NCI-H2227 (cell line): Measurements from ENCODE around the gene IBA57.
A peak's percentile ranks its signal among the peaks of the same experiment; 100 is the strongest.

Experiments used
- DNase-seq: peaks from one replicate; lab custom pipeline; 2025; ENCODE audit not compliant: unreplicated experiment; lab: John Stamatoyannopoulos, UW

Gene IBA57

DNA sequence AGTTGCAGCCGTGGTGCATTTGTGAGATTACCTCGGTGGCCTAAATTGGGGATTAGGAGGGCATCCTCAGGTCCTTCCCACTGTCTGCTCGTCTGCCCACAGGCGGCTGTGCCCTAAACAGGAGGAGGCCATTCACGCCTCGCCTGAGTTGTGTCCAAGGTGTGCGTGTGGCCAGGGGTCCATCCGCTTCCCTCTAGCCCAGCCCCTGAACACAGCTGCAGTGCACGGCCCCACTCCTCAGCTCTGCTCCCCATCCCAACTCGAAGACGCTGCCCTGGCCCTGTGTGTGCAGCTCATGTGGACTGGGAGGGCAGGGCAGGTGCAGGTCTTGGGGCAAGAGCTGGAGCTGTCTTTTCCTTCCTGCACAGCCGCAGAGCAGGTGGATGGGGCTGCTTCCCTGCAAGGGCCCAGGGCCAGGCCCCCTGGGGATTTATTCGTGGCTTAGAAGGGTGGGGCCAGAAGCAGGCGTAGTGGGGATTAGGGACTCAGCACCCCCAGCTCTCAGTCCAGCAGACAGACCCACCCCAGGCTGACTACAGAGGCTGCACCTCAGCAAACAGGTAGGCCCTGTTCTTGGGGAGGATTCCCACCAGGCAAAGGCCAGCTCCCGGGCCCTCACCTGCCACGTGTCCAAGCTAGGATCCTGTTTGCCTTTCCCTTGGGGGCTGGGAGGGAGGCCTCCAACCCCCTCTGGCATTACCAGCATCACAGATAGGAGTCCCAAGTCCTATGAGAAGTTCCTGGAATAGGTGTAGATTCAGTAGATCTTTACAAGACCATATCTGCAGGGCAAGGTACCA is 21.2 kb upstream of the IBA57 start:
- DNase-seq, result no peak

DNA sequence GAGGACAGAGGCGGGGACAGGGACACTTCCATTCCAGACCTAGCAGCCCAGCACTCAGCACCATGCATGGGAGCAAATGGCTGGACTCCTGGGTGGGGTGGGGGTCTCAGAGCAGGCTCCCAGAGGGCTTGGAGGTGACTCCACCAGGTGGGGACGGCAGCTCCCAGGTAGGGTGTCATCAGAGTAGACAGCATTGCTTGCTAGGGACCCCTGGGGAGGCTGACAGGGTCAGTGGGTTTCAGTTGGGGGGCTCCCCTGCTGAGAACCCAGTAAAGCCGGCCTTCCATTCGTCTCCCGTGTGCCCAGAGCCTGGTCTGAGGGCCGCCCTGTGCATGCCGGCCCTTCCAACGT is 20.6 kb upstream of the IBA57 start:
- no peak for DNase-seq

DNA sequence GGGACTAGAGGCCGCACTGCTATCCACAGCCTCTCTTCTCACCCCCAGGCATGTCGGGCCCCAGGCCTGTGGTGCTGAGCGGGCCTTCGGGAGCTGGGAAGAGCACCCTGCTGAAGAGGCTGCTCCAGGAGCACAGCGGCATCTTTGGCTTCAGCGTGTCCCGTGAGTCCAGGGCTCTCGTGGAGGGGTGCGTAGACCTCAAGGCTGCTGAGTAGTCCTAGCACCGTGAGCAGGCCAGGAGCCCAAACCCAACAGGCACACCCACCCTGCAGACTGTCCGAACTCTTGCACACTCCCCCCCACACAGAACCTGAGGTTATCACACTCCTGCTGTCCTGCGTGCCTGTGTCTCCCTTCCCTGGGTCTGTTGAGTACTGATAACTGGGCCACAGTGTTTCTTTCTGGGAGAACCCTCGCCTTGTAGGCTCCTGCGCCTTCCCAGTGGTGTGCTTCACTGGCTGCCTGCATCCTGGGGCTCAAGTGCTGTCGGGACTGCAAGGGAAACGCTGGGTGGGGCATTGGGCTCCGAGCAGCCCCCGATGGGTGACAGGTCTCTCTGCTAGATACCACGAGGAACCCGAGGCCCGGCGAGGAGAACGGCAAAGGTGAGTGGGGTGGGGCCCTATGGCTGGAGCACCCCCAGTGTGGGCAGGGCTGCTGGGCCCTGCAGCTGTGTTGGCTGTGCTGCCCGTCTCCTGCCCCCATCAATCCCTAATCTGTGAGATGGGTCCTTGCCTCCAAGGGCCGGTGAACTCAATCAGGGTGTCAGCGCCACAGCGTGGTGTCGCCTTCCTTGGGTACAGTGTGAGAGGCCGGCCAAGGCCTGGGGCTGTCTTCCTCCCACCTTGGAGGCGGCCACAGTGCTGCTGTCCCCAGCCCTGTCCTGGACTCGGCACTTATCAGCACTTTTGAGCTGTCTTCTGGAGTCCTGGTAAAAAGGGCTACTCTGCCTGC is 19.9 kb upstream of the IBA57 start:
- DNase-seq, result no peak

DNA sequence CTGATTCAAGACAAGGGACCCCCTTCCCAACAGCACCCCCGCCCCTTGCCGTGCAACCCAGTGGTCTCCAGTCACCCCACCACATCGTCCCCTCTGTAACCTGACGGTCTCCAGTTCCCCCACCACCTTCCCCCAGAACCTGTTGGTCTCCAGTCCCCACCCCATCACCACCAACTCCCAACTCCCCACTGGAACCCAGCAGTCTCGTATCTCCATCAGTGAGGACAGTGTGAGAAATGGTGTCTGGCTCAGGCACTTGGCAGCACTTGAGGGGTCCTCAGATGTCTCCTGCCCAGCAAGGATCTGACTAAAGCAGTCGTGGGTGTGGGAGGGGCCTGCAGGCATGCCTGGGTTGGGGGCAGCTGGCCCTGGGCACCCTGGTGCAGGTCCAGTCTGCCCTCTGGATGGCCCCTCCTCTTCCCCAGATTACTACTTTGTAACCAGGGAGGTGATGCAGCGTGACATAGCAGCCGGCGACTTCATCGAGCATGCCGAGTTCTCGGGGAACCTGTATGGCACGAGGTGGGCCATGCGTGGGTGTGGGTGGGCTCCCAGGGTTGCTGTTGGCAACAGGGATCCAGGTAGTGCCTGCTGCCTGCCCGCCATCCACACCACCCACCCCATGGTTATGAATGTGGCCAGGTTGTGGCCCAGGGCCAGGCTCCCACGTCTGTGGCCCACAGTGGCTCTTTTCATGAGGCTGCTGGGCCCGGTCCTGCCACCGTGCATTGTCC is 19.0 kb upstream of the IBA57 start:
- DNase-seq, result no peak

DNA sequence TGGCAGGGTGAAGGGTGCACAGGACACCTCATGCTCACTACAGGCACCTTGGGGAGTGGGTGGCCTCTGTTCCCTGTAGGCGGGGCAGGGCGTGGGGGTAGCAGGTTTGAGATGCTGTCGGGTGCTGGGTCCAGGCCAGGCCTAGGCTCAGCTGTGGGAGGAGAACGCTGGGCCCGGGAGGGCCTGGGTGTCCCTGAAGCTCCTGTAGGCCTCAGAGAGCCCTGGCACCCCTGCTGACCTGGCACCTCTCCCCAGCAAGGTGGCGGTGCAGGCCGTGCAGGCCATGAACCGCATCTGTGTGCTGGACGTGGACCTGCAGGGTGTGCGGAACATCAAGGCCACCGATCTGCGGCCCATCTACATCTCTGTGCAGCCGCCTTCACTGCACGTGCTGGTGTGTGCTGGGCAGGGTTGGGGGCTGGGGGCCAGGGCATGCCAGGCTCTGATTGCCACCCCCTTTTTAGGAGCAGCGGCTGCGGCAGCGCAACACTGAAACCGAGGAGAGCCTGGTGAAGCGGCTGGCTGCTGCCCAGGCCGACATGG is 18.4 kb upstream of the IBA57 start:
- DNase-seq, result no peak

DNA sequence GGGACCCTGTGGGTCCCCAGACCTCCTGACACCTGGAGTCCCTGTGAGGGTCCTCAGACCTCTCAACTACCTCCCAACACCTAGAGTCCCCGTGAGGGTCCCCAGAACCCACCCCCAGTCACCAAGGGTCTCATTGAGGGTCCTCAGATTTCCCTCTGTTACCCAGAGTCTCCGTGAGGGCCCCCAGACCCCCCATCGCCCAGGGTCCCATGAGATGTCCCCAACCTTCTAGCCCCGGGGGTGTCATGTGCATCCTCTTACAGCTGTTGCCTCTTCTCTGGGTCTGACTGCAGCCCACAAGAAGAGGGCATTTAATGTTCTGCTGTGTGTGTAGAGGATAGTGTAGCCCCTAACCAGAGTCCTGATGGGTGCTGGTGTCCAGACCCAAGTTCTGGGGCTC is 17.8 kb upstream of the IBA57 start:
- no peak for DNase-seq

DNA sequence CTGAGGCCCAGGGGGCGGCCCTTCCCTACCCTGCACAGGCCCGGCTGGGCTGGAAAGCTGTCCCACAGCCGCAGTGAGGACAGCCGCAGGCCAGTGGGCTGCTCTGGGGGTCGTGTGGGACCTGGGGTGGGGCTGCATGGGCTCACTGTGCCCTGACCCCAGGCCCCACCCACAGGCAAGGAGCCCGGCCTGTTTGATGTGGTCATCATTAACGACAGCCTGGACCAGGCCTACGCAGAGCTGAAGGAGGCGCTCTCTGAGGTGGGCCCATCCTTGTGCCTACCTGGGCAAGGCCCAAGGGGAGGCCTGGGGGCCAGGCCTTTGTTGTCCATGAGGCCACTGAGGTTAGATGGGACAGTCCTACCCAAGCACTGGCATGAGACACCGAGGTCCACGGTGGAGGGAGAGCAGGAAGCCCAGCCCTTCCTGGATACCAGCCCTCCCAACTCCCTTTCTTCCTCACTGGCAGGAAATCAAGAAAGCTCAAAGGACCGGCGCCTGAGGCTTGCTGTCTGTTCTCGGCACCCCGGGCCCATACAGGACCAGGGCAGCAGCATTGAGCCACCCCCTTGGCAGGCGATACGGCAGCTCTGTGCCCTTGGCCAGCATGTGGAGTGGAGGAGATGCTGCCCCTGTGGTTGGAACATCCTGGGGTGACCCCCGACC is 17.3 kb upstream of the IBA57 start:
- no peak for DNase-seq

DNA sequence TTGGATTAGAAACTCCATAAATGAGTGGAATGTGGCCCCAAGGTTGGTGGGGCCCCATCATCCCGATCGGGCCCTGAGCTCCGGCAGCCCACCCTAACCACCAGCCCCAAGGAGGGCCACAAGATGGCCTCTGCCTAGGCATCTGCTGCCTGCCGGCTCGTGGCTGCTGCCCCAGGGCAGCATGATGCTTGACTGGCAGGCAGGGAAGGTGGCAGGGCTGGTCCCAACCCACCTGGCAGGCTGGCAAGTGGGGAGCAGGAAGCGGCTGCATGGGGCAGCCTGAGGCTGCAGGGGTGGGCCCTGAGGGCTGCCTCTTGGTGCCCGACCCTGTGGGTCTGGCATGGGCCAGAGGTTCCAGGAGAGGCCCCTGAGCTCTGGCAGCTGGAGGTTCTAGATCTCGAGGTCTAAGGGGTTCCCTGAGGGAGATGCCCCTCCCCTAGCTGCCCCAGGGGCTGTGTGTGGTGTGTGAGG is 16.6 kb upstream of the IBA57 start:
- no peak for DNase-seq

DNA sequence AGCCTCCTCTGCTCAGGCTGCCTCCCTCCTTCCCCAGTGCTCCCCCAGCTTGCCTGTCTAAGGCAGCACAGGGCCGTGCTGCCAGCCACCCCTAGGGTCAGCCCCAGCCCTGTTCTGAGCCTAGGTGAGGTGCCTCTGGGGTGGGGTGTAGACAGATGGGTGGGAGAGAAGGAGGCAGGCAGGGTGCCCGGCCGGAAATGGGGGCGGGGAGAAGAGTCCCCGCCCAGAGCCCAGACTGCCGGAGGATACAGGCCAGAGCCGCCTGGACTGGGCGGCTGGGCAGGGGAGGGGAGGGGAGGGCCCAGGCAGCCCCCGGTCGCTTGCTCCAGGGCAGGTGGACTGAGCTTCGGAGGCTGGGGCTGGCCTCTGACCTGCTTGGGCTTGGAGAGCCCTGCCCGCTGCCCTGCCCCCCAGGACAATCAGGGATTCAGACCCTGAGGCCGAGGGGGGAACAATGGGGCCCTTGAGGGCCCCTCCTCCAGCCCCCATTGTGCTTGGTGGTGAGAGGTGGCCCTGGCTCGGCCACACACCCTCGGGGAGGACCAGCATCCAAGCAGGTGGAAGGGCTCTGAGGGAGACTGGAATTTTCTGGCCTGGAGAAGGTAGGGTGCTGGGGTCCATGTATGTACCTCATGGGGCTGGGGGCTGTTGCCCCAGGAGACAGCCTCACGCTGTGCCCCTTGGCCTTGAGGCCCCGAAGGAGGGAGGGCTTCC is 16.0 kb upstream of the IBA57 start, which contains the start of gene GJC2:
Gene GJC2 (plus strand): TSS at position 525 of the 714 bp plus-strand sequence. CDS start 7,829 bp downstream, outside the sequence.
- DNase-seq, result peak; percentile 14

DNA sequence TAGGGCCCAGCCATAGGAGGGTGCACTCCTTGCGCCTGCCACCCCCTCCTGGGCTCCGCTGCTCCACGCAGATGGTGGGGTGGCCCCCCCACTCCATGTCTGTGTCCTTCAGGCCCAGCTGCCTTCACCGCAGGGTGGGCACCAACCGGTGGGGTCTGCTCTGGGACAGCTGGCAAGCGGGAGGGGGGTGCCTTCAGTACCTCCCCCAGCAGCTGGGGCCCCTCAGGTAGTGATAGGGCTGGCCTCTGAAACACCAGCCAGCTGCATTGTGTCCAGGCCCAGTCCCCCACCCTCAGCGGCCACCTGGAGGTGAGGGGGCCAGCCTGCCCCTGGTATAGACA is 15.5 kb upstream of the IBA57 start:
- DNase-seq, result no peak

DNA sequence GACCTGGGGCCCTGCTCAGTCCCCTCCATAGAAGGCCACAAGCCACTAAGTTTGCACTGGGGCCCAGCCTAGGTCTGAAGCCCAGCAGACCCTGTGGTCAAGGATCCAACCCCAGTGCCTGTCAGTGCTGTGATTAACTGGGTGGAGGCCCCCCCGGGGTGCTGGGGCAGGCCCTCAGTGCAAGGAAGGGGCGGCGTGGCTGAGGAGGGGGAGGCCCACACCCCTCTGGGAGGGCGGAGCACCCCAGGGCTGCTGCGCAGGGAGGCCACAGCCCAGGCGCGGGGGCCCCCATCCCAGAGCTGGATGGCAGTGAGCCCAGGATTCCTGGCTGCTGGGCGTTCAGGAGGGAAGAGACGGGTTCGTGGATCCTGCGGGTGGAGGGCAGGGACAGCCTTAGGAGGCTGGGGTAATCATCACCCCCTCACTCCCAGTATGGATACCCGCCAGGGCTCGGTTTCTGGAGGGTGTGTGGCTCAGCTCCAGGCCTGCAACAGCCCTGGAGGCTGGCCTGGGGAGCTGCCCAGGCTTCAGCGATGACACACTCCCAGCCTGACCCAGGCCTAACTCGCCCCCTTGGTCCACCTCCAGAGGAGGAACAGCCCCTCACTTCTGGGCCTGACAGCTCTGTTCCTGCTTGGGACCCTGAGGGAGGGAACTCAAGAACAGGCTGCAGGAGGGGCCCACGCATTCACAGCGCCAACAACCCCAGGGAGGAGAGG is 15.0 kb upstream of the IBA57 start:
- no peak for DNase-seq

DNA sequence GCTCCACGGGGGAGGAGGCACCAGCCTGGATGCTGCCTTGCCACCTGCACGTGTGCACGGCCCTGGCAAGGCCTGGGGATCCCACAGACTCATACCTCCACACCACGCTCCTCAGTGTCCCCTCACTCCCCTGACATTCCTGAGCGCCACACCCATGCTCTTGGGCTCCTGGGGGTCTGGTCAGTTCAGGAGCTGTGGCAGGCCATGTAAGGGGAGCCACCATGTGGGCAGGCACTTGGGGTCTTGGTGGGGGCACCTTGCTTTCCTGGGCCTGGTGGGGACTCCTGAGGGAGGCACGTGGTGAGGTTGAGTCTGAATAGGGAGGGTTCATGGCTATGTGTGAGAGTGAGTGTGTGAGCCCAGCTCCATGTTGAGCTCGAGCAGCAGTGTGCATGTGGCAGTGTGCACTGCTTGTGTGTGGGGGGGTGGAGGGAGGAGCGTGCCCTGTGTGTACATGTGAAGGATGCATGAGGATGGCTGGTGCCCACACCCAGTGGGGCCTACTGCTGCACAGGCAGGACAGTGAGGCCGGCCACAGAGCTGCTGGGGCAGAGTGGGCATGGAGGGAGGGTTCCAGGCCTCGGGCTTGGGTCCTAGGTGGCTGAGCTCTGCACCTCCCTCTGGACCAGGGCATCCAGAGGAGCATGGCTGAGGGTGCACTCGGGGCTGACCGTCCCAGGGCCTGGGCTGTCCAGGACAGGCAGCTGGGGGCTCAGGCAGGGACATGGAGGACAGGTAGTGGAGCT is 14.3 kb upstream of the IBA57 start:
- no peak for DNase-seq

DNA sequence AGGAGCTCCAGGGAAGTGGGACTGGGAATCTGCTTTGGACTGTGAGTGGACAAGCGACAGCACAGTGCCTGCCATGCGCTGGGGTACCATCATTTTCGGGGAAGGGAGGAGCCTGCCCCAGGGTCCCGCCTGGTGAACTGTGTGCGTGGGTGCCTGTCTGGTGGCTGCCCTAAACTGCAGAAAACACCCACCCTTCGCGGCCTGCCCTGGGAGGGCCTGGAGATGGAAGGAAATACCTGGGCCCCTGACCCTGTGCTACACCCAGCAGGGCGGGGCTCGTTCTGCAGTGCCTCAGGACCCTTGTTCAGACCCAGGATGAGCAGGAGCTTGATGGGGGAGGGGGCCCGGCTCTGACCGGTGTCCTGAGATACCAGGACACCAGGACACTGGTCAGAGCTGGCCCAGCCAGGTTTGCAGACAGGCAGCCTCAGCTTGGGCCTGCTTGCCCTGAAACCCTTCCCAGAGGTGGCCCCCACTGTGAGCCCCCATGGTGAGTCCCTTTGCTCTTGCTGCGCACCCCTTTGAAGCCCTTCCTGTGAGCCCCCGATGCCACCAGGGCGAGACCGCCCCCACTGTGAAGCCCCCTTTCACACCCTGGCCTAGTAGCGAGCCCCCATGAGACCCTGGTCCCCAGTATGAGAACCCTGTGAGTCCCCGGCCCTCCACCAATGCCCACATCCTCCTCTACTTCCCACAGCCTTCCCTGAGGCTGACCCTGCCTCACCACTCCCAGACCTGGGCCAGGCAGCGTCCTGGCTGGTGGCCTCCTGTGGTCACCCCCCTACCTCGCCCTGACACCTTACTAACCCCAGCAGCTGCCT is 13.3 kb upstream of the IBA57 start:
- DNase-seq, result no peak

DNA sequence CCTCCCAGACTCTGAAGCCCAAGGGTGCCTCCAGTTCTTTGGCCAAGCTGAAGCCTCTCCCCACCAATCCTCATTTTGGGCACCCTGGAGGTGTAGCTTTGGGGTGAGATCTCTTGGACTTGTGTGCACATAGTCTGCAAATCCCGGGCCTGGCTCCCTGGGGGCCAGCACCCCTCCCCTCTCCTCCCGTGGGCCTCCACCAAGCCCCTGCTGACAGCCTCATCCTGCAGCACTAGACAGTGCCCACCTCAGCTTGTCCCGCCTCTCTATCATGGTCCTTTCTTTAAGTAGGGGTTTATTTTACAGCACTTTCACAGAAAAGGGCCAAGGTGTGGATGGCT is 12.7 kb upstream of the IBA57 start:
- DNase-seq, result no peak

DNA sequence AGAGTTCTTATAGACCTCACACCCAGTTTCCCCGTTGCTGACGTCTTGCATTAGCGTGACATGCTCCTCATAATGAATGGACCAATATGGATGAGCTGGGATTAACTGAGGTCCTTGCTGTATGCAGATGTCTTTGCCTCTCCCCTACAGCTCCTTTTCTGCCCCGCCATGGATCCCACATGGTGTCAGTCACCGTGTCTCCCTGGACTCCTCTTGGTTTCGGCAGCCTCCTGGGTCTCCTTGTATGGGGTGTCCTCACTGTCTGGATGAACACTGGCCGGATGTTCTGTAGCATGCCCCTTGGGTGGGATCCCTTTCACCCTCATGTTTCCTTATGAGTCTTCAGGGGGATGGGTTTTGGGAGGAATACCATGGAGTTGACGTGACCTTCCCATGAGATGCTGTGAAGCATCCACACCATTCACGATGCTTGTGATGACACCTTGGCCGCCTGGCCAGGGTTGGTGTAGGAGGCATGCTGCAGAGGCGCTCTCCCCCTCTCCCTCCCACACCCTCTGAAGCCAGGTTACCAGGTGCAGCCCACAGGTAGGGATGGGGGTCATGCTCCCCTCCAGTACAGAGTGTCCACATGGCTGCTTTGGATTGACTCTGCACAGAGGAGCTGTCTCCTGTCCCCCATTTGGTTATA is 11.5 kb upstream of the IBA57 start:
- no peak for DNase-seq

DNA sequence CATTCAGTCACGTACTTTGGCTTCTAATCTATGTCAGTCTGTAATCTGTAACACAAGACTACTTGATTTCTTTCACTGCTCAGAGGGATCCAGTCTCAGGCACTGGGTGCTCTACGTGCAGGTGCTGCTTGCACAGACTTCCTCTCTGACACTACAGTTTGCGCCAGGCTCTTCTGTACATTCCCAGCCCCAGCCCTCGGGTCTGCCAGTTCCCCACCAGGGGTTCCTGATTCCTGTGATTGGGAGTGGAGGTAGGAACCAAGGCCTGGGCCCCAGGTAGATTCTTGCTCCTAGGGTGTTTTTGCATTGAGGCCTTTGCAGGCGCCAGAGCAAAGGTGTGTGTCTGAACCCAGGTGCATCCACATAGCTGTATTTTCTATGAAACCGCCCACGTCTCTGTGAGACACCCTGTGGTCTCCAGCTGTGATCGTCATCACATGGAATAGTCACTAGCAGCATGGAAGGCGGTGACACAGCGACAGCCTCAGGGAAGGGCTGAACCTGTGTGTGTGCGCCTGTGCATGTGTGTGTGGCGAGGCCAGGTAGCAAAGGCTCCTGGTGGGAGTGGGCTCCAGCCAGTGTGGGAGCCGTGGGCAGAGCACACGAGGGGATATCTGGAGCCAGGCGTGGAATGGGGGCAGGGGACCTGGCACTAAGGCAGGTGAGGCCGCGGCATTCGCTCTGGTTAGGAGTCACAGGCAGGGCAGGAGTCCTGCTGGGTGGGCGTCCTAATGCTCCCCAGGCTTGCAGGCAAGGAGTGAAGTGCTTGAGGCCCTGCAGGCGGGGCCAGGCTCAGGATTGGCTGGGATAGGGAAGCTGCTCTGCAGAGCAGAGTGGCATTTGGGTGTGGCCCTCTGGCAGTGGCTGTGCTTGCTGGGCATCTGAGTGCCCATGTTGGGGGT is 10.7 kb upstream of the IBA57 start:
- peak; percentile 48 for DNase-seq
